H9 (cell line): ENCODE data around the gene DNAJC9. TPM values are rescaled to one million over a fixed set of nuclear protein-coding genes. Genes with fewer than 3 reads are reported as not detected.

Source experiments
- DNase-seq: peaks from one replicate; pipeline ENCODE4 v3.0.0-alpha.2; 2017
- H2AFZ ChIP-seq: one replicate; pipeline ENCODE4 v1.6.1; 2013; ENCODE audit warnings: mild to moderate bottlenecking, low read length, control low read depth, moderate library complexity
- H2AK5ac ChIP-seq: 2 replicates; pipeline ENCODE4 v1.6.1; 2013; ENCODE audit warnings: low read length, control low read depth, mixed read lengths; ENCODE audit not compliant: insufficient read length
- H2BK120ac ChIP-seq: one replicate; pipeline ENCODE4 v1.6.1; 2013; ENCODE audit warnings: low read depth, mild to moderate bottlenecking, low read length, control low read depth, inconsistent platforms; ENCODE audit not compliant: poor library complexity, severe bottlenecking
- H2BK12ac ChIP-seq: 2 replicates; pipeline ENCODE4 v1.6.1; 2013; ENCODE audit warnings: low read length, control low read depth, mixed read lengths, low read depth; ENCODE audit not compliant: insufficient read length
- H2BK15ac ChIP-seq: 2 replicates; pipeline ENCODE4 v1.6.1; 2013; ENCODE audit warnings: low read depth, low read length, control low read depth
- H2BK20ac ChIP-seq: one replicate; pipeline ENCODE4 v1.6.1; 2013; ENCODE audit warnings: low read depth, mild to moderate bottlenecking, low read length, control low read depth, inconsistent platforms; ENCODE audit not compliant: poor library complexity, severe bottlenecking
- H2BK5ac ChIP-seq: 2 replicates; pipeline ENCODE4 v1.6.1; 2013; ENCODE audit warnings: low read length, control low read depth, mixed read lengths; ENCODE audit not compliant: insufficient read length
- H3K14ac ChIP-seq: 2 replicates; pipeline ENCODE4 v1.6.1; 2013; ENCODE audit warnings: low read length, control low read depth; ENCODE audit not compliant: insufficient read depth
- H3K18ac ChIP-seq: 2 replicates; pipeline ENCODE4 v1.6.1; 2013; ENCODE audit warnings: low read depth, mild to moderate bottlenecking, mixed read lengths, low read length, control low read depth; ENCODE audit not compliant: insufficient read length
- H3K23ac ChIP-seq: 2 replicates; pipeline ENCODE4 v1.6.1; 2013; ENCODE audit warnings: low read length, control low read depth, mixed read lengths, low read depth; ENCODE audit not compliant: insufficient read length
- H3K23me2 ChIP-seq: 2 replicates; pipeline ENCODE4 v1.6.1; 2013; ENCODE audit warnings: low read depth, mild to moderate bottlenecking, mixed read lengths, low read length, control low read depth; ENCODE audit not compliant: insufficient read length, poor library complexity, severe bottlenecking
- H3K27ac ChIP-seq: 2 replicates; pipeline ENCODE4 v1.5.1; 2013; ENCODE audit warnings: low read length, control low read depth, mixed read lengths, low read depth; ENCODE audit not compliant: insufficient read length
- H3K27me3 ChIP-seq: 2 replicates; pipeline ENCODE4 v1.6.1; 2013; ENCODE audit warnings: low read length, control low read depth, inconsistent platforms; ENCODE audit not compliant: insufficient read depth
- H3K4ac ChIP-seq: 2 replicates; pipeline ENCODE4 v1.6.1; 2013; ENCODE audit warnings: low read depth, mild to moderate bottlenecking, control low read depth, inconsistent platforms, low read length, moderate library complexity
- H3K4me1 ChIP-seq: 2 replicates; pipeline ENCODE4 v1.6.1; 2013; ENCODE audit warnings: low read length, control low read depth, inconsistent platforms; ENCODE audit not compliant: insufficient read depth
- H3K4me2 ChIP-seq: 2 replicates; pipeline ENCODE4 v1.6.1; 2013; ENCODE audit warnings: low read length, control low read depth, mixed read lengths; ENCODE audit not compliant: insufficient read length, insufficient read depth
- H3K56ac ChIP-seq: 2 replicates; pipeline ENCODE4 v1.6.1; 2013; ENCODE audit warnings: low read depth, mild to moderate bottlenecking, mixed read lengths, low read length, control low read depth; ENCODE audit not compliant: insufficient read length
- H3K79me1 ChIP-seq: 2 replicates; pipeline ENCODE4 v1.6.1; 2013; ENCODE audit warnings: low read depth, mild to moderate bottlenecking, moderate library complexity, low read length, control low read depth, inconsistent platforms; ENCODE audit not compliant: insufficient read depth, poor library complexity, severe bottlenecking
- H3K79me2 ChIP-seq: 2 replicates; pipeline ENCODE4 v1.6.1; 2013; ENCODE audit warnings: low read length, control low read depth, inconsistent platforms; ENCODE audit not compliant: insufficient read depth
- H3K9ac ChIP-seq: 2 replicates; pipeline ENCODE4 v1.6.1; 2013; ENCODE audit warnings: low read length, control low read depth, mixed read lengths; ENCODE audit not compliant: insufficient read length; ENCODE audit errors: extremely low read depth
- H3K9me3 ChIP-seq: one replicate; pipeline ENCODE4 v1.6.1; 2013; ENCODE audit warnings: low read depth, low read length, inconsistent platforms; ENCODE audit not compliant: control insufficient read depth
- H3T11ph ChIP-seq: one replicate; pipeline ENCODE4 v1.6.1; 2013; ENCODE audit warnings: mild to moderate bottlenecking, low read length, control low read depth, inconsistent platforms
- H4K20me1 ChIP-seq: one replicate; pipeline ENCODE4 v1.6.1; 2013; ENCODE audit not compliant: control insufficient read depth, insufficient read length, insufficient read depth
- H4K5ac ChIP-seq: 2 replicates; pipeline ENCODE4 v1.6.1; 2013; ENCODE audit warnings: low read depth, mild to moderate bottlenecking, mixed read lengths, low read length, control low read depth; ENCODE audit not compliant: insufficient read length
- H4K8ac ChIP-seq: replicated peaks from 2 replicates; pipeline ENCODE4 v1.6.1; 2013; ENCODE audit warnings: low read length, control low read depth, mixed read lengths, low read depth; ENCODE audit not compliant: insufficient read length
- H4K91ac ChIP-seq: 2 replicates; pipeline ENCODE4 v1.6.1; 2013; ENCODE audit warnings: low read depth, mild to moderate bottlenecking, moderate library complexity, mixed read lengths, low read length, control low read depth; ENCODE audit not compliant: insufficient read length
- H3K27ac Mint-ChIP-seq, 3 experiments: 2 replicates in 2 of 3; 3 replicates in 1 of 3; pipeline ENCODE4 v1.8.0; 2020 to 2021; ENCODE audit warnings: mixed read lengths in 3 of 3, mild to moderate bottlenecking in 1 of 3, moderate library complexity in 1 of 3
- H3K27me3 Mint-ChIP-seq: 2 replicates; pipeline ENCODE4 v1.8.0; 2021; ENCODE audit warnings: low read depth, mild to moderate bottlenecking, moderate library complexity, mixed read lengths
- H3K36me3 Mint-ChIP-seq, 3 experiments: 2 replicates in 2 of 3; 3 replicates in 1 of 3; pipeline ENCODE4 v1.8.0; 2020 to 2021; ENCODE audit warnings: low read depth in 3 of 3, mixed read lengths in 3 of 3; ENCODE audit not compliant: insufficient read depth in 1 of 3
- H3K4me1 Mint-ChIP-seq, 2 experiments: 2 replicates each; pipeline ENCODE4 v1.8.0; 2020; ENCODE audit warnings: mixed read lengths in 2 of 2
- H3K4me3 Mint-ChIP-seq, 2 experiments: 2 replicates in 1 of 2; 3 replicates in 1 of 2; pipeline ENCODE4 v1.8.0; 2020 to 2021; ENCODE audit warnings: mild to moderate bottlenecking in 2 of 2, mixed read lengths in 2 of 2, moderate library complexity in 1 of 2
- H3K9me3 Mint-ChIP-seq, 2 experiments: 2 replicates in 1 of 2; 3 replicates in 1 of 2; pipeline ENCODE4 v1.8.0; 2020; ENCODE audit warnings: mild to moderate bottlenecking in 2 of 2, mixed read lengths in 2 of 2, moderate library complexity in 1 of 2
- WGBS: extraction: QIAGEN DNeasy Blood & Tissue Kit; methylation state at CpG from one replicate; pipeline ENCODE4 v1.1.7; 2013; ENCODE audit warnings: missing lambda C conversion rate, low lambda C conversion rate, mixed read lengths; ENCODE audit not compliant: insufficient read length; ENCODE audit errors: extremely low coverage; 5-methylcytosine and 5-hydroxymethylcytosine counted together
- total RNA-seq: library from RNA; stranded (reverse); gene quantifications from 2 replicates; pipeline ENCODE4 v1.2.1, GENCODE V29; 2021
- TF ChIP-seq, protein P1 (sequence below): fragments of 200-600 bp; sonication (generic); conservative IDR thresholded peaks from 3 replicates; pipeline ENCODE4 v1.8.0; 2021; ENCODE audit warnings: antibody characterized with exemption, mild to moderate bottlenecking

The DNAJC9 gene
- total RNA-seq, 1 experiment from 2014 or later = 45.7 TPM

GRCh38 chr10:73206385-73206784 is 40.7 kb downstream of the DNAJC9 start:
- no peaks in the 10 kb centered on the region for H3K79me1 ChIP-seq
- no peak overlapping the region for H4K5ac ChIP-seq
- H2BK20ac ChIP-seq = no peak overlapping the region
- peaks cover 17% of the 10 kb centered on the region for H3K9me3 ChIP-seq
- no peak overlapping the region for H3K14ac ChIP-seq
- no peak overlapping the region for H4K91ac ChIP-seq
- H3K4me2 ChIP-seq = no peak overlapping the region
- no peak overlapping the region for H3K56ac ChIP-seq
- no peaks in the 10 kb centered on the region for H3K27me3 ChIP-seq
- Mint-ChIP-seq H3K4me1 (no peaks in the 10 kb centered on the region), H3K4me3 (no peak overlapping the region), H3K36me3 (peaks cover 22 to 48% (median 41%) of the 10 kb centered on the region in 3 experiments), H3K9me3 (peaks cover 27 to 32% of the 10 kb centered on the region in 2 experiments), H3K27ac (no peak overlapping the region), H3K27me3 (no peaks in the 10 kb centered on the region; the same call in 1 of the 2 replicates)
- H3K9ac ChIP-seq = no peak overlapping the region
- no peak overlapping the region for H2BK5ac ChIP-seq
- no peak overlapping the region for H3T11ph ChIP-seq
- no peaks in the 10 kb centered on the region for H4K20me1 ChIP-seq
- H3K27ac ChIP-seq = no peak overlapping the region
- no peaks in the 10 kb centered on the region for H3K23me2 ChIP-seq
- H2BK15ac ChIP-seq = no peak overlapping the region
- H3K4me1 ChIP-seq = no peaks in the 10 kb centered on the region
- H2AK5ac ChIP-seq = no peak overlapping the region
- H2AFZ ChIP-seq = no peak overlapping the region
- no CpG with 5 or more reads among the region's 5 CpGs for WGBS
- H3K23ac ChIP-seq = no peak overlapping the region
- TF ChIP-seq, protein P1, sequence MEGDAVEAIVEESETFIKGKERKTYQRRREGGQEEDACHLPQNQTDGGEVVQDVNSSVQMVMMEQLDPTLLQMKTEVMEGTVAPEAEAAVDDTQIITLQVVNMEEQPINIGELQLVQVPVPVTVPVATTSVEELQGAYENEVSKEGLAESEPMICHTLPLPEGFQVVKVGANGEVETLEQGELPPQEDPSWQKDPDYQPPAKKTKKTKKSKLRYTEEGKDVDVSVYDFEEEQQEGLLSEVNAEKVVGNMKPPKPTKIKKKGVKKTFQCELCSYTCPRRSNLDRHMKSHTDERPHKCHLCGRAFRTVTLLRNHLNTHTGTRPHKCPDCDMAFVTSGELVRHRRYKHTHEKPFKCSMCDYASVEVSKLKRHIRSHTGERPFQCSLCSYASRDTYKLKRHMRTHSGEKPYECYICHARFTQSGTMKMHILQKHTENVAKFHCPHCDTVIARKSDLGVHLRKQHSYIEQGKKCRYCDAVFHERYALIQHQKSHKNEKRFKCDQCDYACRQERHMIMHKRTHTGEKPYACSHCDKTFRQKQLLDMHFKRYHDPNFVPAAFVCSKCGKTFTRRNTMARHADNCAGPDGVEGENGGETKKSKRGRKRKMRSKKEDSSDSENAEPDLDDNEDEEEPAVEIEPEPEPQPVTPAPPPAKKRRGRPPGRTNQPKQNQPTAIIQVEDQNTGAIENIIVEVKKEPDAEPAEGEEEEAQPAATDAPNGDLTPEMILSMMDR = no peak
- no peak overlapping the region for H2BK120ac ChIP-seq
- H3K4ac ChIP-seq = no peak overlapping the region
- no peak overlapping the region for H3K18ac ChIP-seq
- DNase-seq = no peak
- no peak overlapping the region for H4K8ac ChIP-seq
- H3K79me2 ChIP-seq = no peaks in the 10 kb centered on the region
- no peak overlapping the region for H2BK12ac ChIP-seq
